HFFc6 (cell line): ENCODE results near the gene FAM171A1. TPM values are rescaled to one million over a fixed set of nuclear protein-coding genes. Genes with fewer than 3 reads are reported as not detected.

Experiments
- DNase-seq: peaks from one replicate; pipeline ENCODE4 v3.0.0-alpha.2; 2018
- H3K27ac Mint-ChIP-seq: 2 replicates; pipeline ENCODE4 v1.8.0; 2020; ENCODE audit warnings: mild to moderate bottlenecking, mixed read lengths
- H3K27me3 Mint-ChIP-seq: 2 replicates; pipeline ENCODE4 v1.8.0; 2021; ENCODE audit warnings: mild to moderate bottlenecking, moderate library complexity, mixed read lengths; ENCODE audit not compliant: insufficient read depth
- H3K36me3 Mint-ChIP-seq: 2 replicates; pipeline ENCODE4 v1.8.0; 2021; ENCODE audit warnings: low read depth, mixed read lengths
- H3K4me1 Mint-ChIP-seq: 2 replicates; pipeline ENCODE4 v1.8.0; 2020; ENCODE audit warnings: low read depth, mixed read lengths
- H3K4me3 Mint-ChIP-seq: 2 replicates; pipeline ENCODE4 v1.8.0; 2020; ENCODE audit warnings: mild to moderate bottlenecking, moderate library complexity, mixed read lengths
- H3K9me3 Mint-ChIP-seq: 2 replicates; pipeline ENCODE4 v1.8.0; 2020; ENCODE audit warnings: mild to moderate bottlenecking, mixed read lengths
- CTCF ChIP-seq: fragments of 200-600 bp; sonication (generic); IDR thresholded peaks from 2 replicates; pipeline ENCODE4 v1.5.0; 2021; ENCODE audit warnings: antibody characterized with exemption, mild to moderate bottlenecking
- total RNA-seq, 6 experiments: library from RNA; stranded (reverse); fragmentation: NEBNext Ultra II Directional; extraction: Animal tissue kit (Norgen Biotek cat#: 25700); gene quantifications; 2 replicates in 1 of 6; 3 replicates in 5 of 6; pipeline ENCODE4 v1.2.3, GENCODE V29; 2021

Gene FAM171A1
- total RNA-seq, 6 experiments from 2014 or later, result 33.4 to 60.7 (median 48.6) TPM

GRCh38 chr10:15324611-15325010 lies 46.5 kb downstream of the FAM171A1 start:
- Mint-ChIP-seq H3K36me3 (peaks cover 14% of the 10 kb centered on the region), H3K4me3 (no peak overlapping the region), H3K9me3 (peaks cover 4% of the 10 kb centered on the region; the same call in 1 of the 2 replicates), H3K27me3 (peaks cover 6% of the 10 kb centered on the region; the same call in 1 of the 2 replicates), H3K4me1 (peaks cover 55% of the 10 kb centered on the region), H3K27ac (peak overlapping the region; percentile 2; the same call in 1 of the 2 replicates)
- no peak for TF ChIP-seq CTCF
- peak; percentile 4 for DNase-seq

GRCh38 chr10:15324113-15324512 lies 47.0 kb downstream of the FAM171A1 start:
- DNase-seq, result no peak
- peaks cover 55% of the 10 kb centered on the region for H3K4me1 Mint-ChIP-seq
- H3K27me3 Mint-ChIP-seq, result peaks cover 6% of the 10 kb centered on the region; the same call in 1 of the 2 replicates
- H3K36me3 Mint-ChIP-seq, result peaks cover 14% of the 10 kb centered on the region
- TF ChIP-seq CTCF, result no peak
- H3K27ac Mint-ChIP-seq, result no peak overlapping the region
- peaks cover 4% of the 10 kb centered on the region; the same call in 1 of the 2 replicates for H3K9me3 Mint-ChIP-seq
- no peak overlapping the region for H3K4me3 Mint-ChIP-seq

- no peak for DNase-seq
- H3K27ac Mint-ChIP-seq, result no peak overlapping the region
Observed at GRCh38 chr10:15322356-15322755, 48.7 kb downstream of the FAM171A1 start.

GRCh38 chr10:15321431-15322341 lies 49.4 kb downstream of the FAM171A1 start:
- H3K9me3 Mint-ChIP-seq, result peaks cover 4% of the 10 kb centered on the region; the same call in 1 of the 2 replicates
- H3K27ac Mint-ChIP-seq, result peak overlapping the region; percentile 11
- H3K4me3 Mint-ChIP-seq, result no peak overlapping the region
- H3K27me3 Mint-ChIP-seq, result peaks cover 6% of the 10 kb centered on the region; the same call in 1 of the 2 replicates
- H3K4me1 Mint-ChIP-seq, result peaks cover 57% of the 10 kb centered on the region
- peaks cover 21% of the 10 kb centered on the region for H3K36me3 Mint-ChIP-seq
- DNase-seq, result peak; percentile 16
- no peak for TF ChIP-seq CTCF

More at GRCh38 chr10:15322356-15322755, 48.7 kb downstream of the FAM171A1 start:
- Mint-ChIP-seq H3K36me3 (peaks cover 21% of the 10 kb centered on the region), H3K9me3 (peaks cover 4% of the 10 kb centered on the region; the same call in 1 of the 2 replicates), H3K27me3 (peaks cover 6% of the 10 kb centered on the region; the same call in 1 of the 2 replicates), H3K4me3 (no peak overlapping the region), H3K4me1 (peaks cover 61% of the 10 kb centered on the region)
- TF ChIP-seq CTCF, result no peak

GRCh38 chr10:15320522-15321203 lies 50.4 kb downstream of the FAM171A1 start:
- peak overlapping the region; percentile 11 for H3K27ac Mint-ChIP-seq
- peaks cover 17% of the 10 kb centered on the region for H3K36me3 Mint-ChIP-seq
- H3K4me3 Mint-ChIP-seq, result peak overlapping the region; percentile 50
- no peaks in the 10 kb centered on the region for H3K9me3 Mint-ChIP-seq
- peak; percentile 62 for DNase-seq
- H3K27me3 Mint-ChIP-seq, result peaks cover 6% of the 10 kb centered on the region; the same call in 1 of the 2 replicates
- peaks cover 50% of the 10 kb centered on the region for H3K4me1 Mint-ChIP-seq
- TF ChIP-seq CTCF, result no peak
